H1 (cell line): ENCODE measurements around the gene KCNJ10. TPM values are rescaled to one million over a fixed set of nuclear protein-coding genes. Genes with fewer than 3 reads are reported as not detected.

Experiments
- CTCF ChIA-PET: fragments of 300-600 bp; sonication (Branson Sonifier 250); formaldehyde crosslinking; loops from one replicate; lab custom pipeline; 2021; ENCODE audit not compliant: partially characterized antibody; lab: Charles Lee
- POLR2A ChIA-PET: fragments of 300-600 bp; sonication (Branson Sonifier 250); formaldehyde crosslinking; loops from one replicate; lab custom pipeline; 2021; ENCODE audit warnings: inconsistent platforms; ENCODE audit not compliant: partially characterized antibody; lab: Charles Lee
- DNase-seq, 2 experiments: peaks; one replicate each; pipeline versions ENCODE4 v3.0.0 to v3.0.0-alpha.2; 2010 to 2022; ENCODE audit warnings: low spot score in 2 of 2, low read depth in 1 of 2, mixed read lengths in 1 of 2
- FAIRE-seq: peaks from 2 replicates; lab custom pipeline; 2011; peaks lifted over from hg19 to GRCh38; lab: Jason Lieb, UNC
- H2AFZ ChIP-seq: 2 replicates; pipeline ENCODE4 v1.8.1; 2012; ENCODE audit warnings: low read length, inconsistent platforms
- H2AK5ac ChIP-seq: 2 replicates; pipeline ENCODE4 v1.6.1; 2013; ENCODE audit warnings: low read depth, low read length
- H2BK120ac ChIP-seq: replicated peaks from 2 replicates; pipeline ENCODE3; 2013; ENCODE audit warnings: low read depth, low read length, inconsistent platforms
- H2BK12ac ChIP-seq: 2 replicates; pipeline ENCODE4 v1.6.1; 2013; ENCODE audit warnings: low read depth, low read length
- H2BK15ac ChIP-seq: 2 replicates; pipeline ENCODE4 v1.6.1; 2013; ENCODE audit warnings: low read length
- H2BK20ac ChIP-seq: 2 replicates; pipeline ENCODE4 v1.6.1; 2013; ENCODE audit warnings: low read length
- H2BK5ac ChIP-seq: 2 replicates; pipeline ENCODE4 v1.6.1; 2013; ENCODE audit warnings: low read depth, low read length
- H3K14ac ChIP-seq: 2 replicates; pipeline ENCODE4 v1.6.1; 2013; ENCODE audit warnings: inconsistent platforms; ENCODE audit not compliant: insufficient read length
- H3K18ac ChIP-seq: 2 replicates; pipeline ENCODE4 v1.6.1; 2013; ENCODE audit warnings: low read length; ENCODE audit errors: extremely low read depth
- H3K23ac ChIP-seq: 2 replicates; pipeline ENCODE4 v1.6.1; 2013; ENCODE audit warnings: inconsistent platforms; ENCODE audit not compliant: insufficient read length
- H3K23me2 ChIP-seq: 2 replicates; pipeline ENCODE4 v1.6.1; 2013; ENCODE audit warnings: low read depth, low read length
- H3K27ac ChIP-seq: 2 replicates; pipeline ENCODE4 v1.6.1; 2011; ENCODE audit warnings: low read depth, low read length, inconsistent platforms
- H3K27me3 ChIP-seq, 4 experiments: replicated peaks in 1 of 4; 1 replicate in 1 of 4; 2 replicates in 3 of 4; pipeline versions ENCODE4 v1.6.1 to v1.8.1; 2011 to 2013; ENCODE audit warnings: low read length in 3 of 4, mild to moderate bottlenecking in 3 of 4, inconsistent platforms in 2 of 4, mixed read lengths in 2 of 4, moderate library complexity in 1 of 4; ENCODE audit not compliant: control insufficient read depth in 3 of 4, insufficient read depth in 3 of 4; ENCODE audit errors: extremely low read depth in 1 of 4
- H3K36me3 ChIP-seq, 4 experiments: 2 replicates each; pipeline versions ENCODE4 v1.6.1 to v1.8.1; 2011 to 2013; ENCODE audit warnings: mild to moderate bottlenecking in 4 of 4, low read length in 3 of 4, moderate library complexity in 2 of 4, control low read depth in 1 of 4, inconsistent platforms in 1 of 4; ENCODE audit not compliant: insufficient read depth in 4 of 4, control insufficient read depth in 2 of 4
- H3K4ac ChIP-seq: replicated peaks from 2 replicates; pipeline ENCODE3; 2013; ENCODE audit warnings: low read length, low read depth, mixed read lengths, inconsistent platforms; ENCODE audit not compliant: insufficient read length
- H3K4me1 ChIP-seq, 4 experiments: replicated peaks in 1 of 4; 1 replicate in 1 of 4; 2 replicates in 3 of 4; pipeline versions ENCODE4 v1.6.1 to v1.8.1; 2011 to 2013; ENCODE audit warnings: low read length in 3 of 4, inconsistent platforms in 2 of 4, mixed read lengths in 1 of 4; ENCODE audit not compliant: insufficient read depth in 4 of 4, control insufficient read depth in 3 of 4
- H3K4me2 ChIP-seq, 2 experiments: 2 replicates each; pipeline versions ENCODE4 v1.6.1 to v1.8.1; 2011 to 2013; ENCODE audit warnings: low read depth in 2 of 2, low read length in 2 of 2, control low read depth in 1 of 2, inconsistent platforms in 1 of 2, mild to moderate bottlenecking in 1 of 2; ENCODE audit not compliant: insufficient read depth in 1 of 2
- H3K4me3 ChIP-seq, 4 experiments: fragments of 200-600, 300-600 bp in 1 of 4; sonication (generic), shearing (Covaris generic), sonication (Bioruptor Twin) in 1 of 4; 2 replicates each; pipeline versions ENCODE4 v1.5.1 to v1.8.1; 2011 to 2016; ENCODE audit warnings: low read length in 4 of 4, low read depth in 3 of 4, control low read depth in 2 of 4, inconsistent platforms in 2 of 4, mild to moderate bottlenecking in 2 of 4, mixed read lengths in 1 of 4, moderate library complexity in 1 of 4; ENCODE audit not compliant: insufficient read depth in 2 of 4; ENCODE audit errors: extremely low read depth in 1 of 4
- H3K56ac ChIP-seq: replicated peaks from 2 replicates; pipeline ENCODE3; 2013; ENCODE audit warnings: low read depth, mild to moderate bottlenecking, mixed read lengths, low read length, inconsistent platforms; ENCODE audit not compliant: insufficient read length
- H3K79me1 ChIP-seq: 2 replicates; pipeline ENCODE4 v1.6.1; 2013; ENCODE audit warnings: low read depth, low read length, control low read depth
- H3K79me2 ChIP-seq, 2 experiments: 2 replicates each; pipeline versions ENCODE4 v1.6.1 to v1.8.1; 2012 to 2013; ENCODE audit warnings: low read length in 2 of 2, mild to moderate bottlenecking in 2 of 2, inconsistent platforms in 1 of 2; ENCODE audit not compliant: insufficient read depth in 2 of 2, control insufficient read depth in 1 of 2
- H3K9ac ChIP-seq, 4 experiments: replicated peaks in 1 of 4; 1 replicate in 1 of 4; 2 replicates in 3 of 4; pipeline versions ENCODE4 v1.6.1 to v1.8.1; 2011 to 2013; ENCODE audit warnings: low read depth in 3 of 4, low read length in 3 of 4, control low read depth in 2 of 4, mild to moderate bottlenecking in 2 of 4, moderate library complexity in 2 of 4, inconsistent platforms in 1 of 4; ENCODE audit errors: extremely low read depth in 1 of 4
- H3K9me3 ChIP-seq, 2 experiments: 2 replicates each; pipeline versions ENCODE4 v1.6.1 to v1.8.1; 2012 to 2013; ENCODE audit warnings: mild to moderate bottlenecking in 2 of 2, moderate library complexity in 2 of 2, control low read depth in 1 of 2, inconsistent platforms in 1 of 2, low read depth in 1 of 2, low read length in 1 of 2, mixed read lengths in 1 of 2; ENCODE audit not compliant: insufficient read depth in 2 of 2
- H4K20me1 ChIP-seq, 2 experiments: replicated peaks in 1 of 2; 2 replicates each; pipeline versions ENCODE3 to v1.8.1; 2011 to 2013; ENCODE audit warnings: inconsistent platforms in 2 of 2, low read length in 2 of 2, mild to moderate bottlenecking in 1 of 2; ENCODE audit not compliant: insufficient read depth in 2 of 2, control insufficient read depth in 1 of 2
- H4K5ac ChIP-seq: 2 replicates; pipeline ENCODE4 v1.6.1; 2013; ENCODE audit warnings: low read length, low read depth, mixed read lengths, inconsistent platforms; ENCODE audit not compliant: insufficient read length
- H4K8ac ChIP-seq: 2 replicates; pipeline ENCODE4 v1.8.0; 2013; ENCODE audit warnings: mild to moderate bottlenecking, moderate library complexity, low read length, inconsistent platforms; ENCODE audit not compliant: insufficient read depth; ENCODE audit errors: extremely low read depth
- H4K91ac ChIP-seq: replicated peaks from 2 replicates; pipeline ENCODE3; 2013; ENCODE audit warnings: low read length, mixed read lengths, inconsistent platforms; ENCODE audit not compliant: insufficient read length
- ATF2 ChIP-seq: IDR thresholded peaks from 2 replicates; pipeline ENCODE4 v1.6.1; 2012; ENCODE audit warnings: low read length, inconsistent platforms
- E2F6 ChIP-seq: IDR thresholded peaks from 2 replicates; pipeline ENCODE4 v1.6.1; 2012; ENCODE audit warnings: inconsistent platforms
- FOSL1 ChIP-seq: IDR thresholded peaks from 2 replicates; pipeline ENCODE4 v1.6.1; 2011; ENCODE audit warnings: mild to moderate bottlenecking, low read depth, low read length, moderate library complexity; ENCODE audit not compliant: insufficient read depth
- HDAC2 ChIP-seq, 2 experiments: fragments of 300-600 bp in 1 of 2; sonication (generic) in 1 of 2; IDR thresholded peaks; 2 replicates each; pipeline ENCODE4 v1.6.1; 2011 to 2012; ENCODE audit warnings: low read depth in 2 of 2, low read length in 2 of 2, mild to moderate bottlenecking in 2 of 2, moderate library complexity in 2 of 2, borderline replicate concordance in 1 of 2, inconsistent platforms in 1 of 2
- KDM1A ChIP-seq: fragments of 200-600, 300-600 bp; sonication (generic); IDR thresholded peaks from 2 replicates; pipeline ENCODE4 v1.7.1; 2016; ENCODE audit warnings: mild to moderate bottlenecking, low read length, borderline replicate concordance
- SRF ChIP-seq: IDR thresholded peaks from 2 replicates; pipeline ENCODE4 v1.6.1; 2011; ENCODE audit warnings: mild to moderate bottlenecking, low read depth, low read length, moderate library complexity
- WGBS, 2 experiments: shearing (Covaris generic) in 1 of 2; methylation state at CpG; one replicate each; pipeline versions ENCODE4 v1.1.6 to v1.1.7; 2013 to 2015; ENCODE audit warnings: low lambda C conversion rate in 2 of 2, mixed read lengths in 2 of 2, inconsistent platforms in 1 of 2, low coverage in 1 of 2, missing lambda C conversion rate in 1 of 2; ENCODE audit not compliant: insufficient replicate concordance in 2 of 2, insufficient coverage in 1 of 2, insufficient read length in 1 of 2; ENCODE audit errors: extremely low coverage in 1 of 2, missing lambda C conversion rate in 1 of 2; 5-methylcytosine and 5-hydroxymethylcytosine counted together
- polyA plus RNA-seq, 7 experiments: library from polyadenylated mRNA; depleted of rRNA in 3 of 7; stranded (reverse) in 5 of 7; unstranded in 2 of 7; fragments of >200 nt in 5 of 7; fragments of 200-250 nt in 2 of 7; gene quantifications; 1 replicate in 5 of 7; 2 replicates in 1 of 7; 4 replicates in 1 of 7; pipeline versions ENCODE4 v1.2.1 to v1.2.3, GENCODE V29; 2011 to 2013; ENCODE audit warnings: missing spikeins in 2 of 7, mixed read lengths in 2 of 7
- total RNA-seq: library from RNA; stranded (reverse); fragmentation: NEBNext Ultra II Directional; extraction: Animal tissue kit (Norgen Biotek cat#: 25700); gene quantifications from 2 replicates; pipeline ENCODE4 v1.2.1, GENCODE V29; 2021

The KCNJ10 gene
- total and polyA plus RNA-seq, 2 of the 8 experiments (the other 6 are each of a cell fraction or from before 2014, with no cell fraction given): 1.7 to 2.4 TPM

- POLR2A ChIA-PET: interaction anchor here (1.1 to 1.7 kb wide), 3 partner anchors 10 to 15 kb away, joined by 3 to 6 read pairs (median 4); no protein-coding TSS in a partner anchor
Observed at GRCh38 chr1:159955456-159955855, 114.5 kb downstream of the KCNJ10 start.

More at GRCh38 chr1:159955456-159955855, 114.5 kb downstream of the KCNJ10 start:
- no peaks in the 10 kb centered on the region for H3K79me1 ChIP-seq
- H3K9me3 ChIP-seq: no peaks in the 10 kb centered on the region
- H2BK12ac ChIP-seq: no peak overlapping the region
- H3K4me3 ChIP-seq: no peak overlapping the region
- no peaks in the 10 kb centered on the region for H3K4me1 ChIP-seq
- H3K36me3 ChIP-seq: no peaks in the 10 kb centered on the region
- no peak overlapping the region for H2AFZ ChIP-seq
- H2BK120ac ChIP-seq: no peak overlapping the region
- TF ChIP-seq E2F6: no peak
- TF ChIP-seq SRF: no peak
- TF ChIP-seq FOSL1: no peak
- TF ChIP-seq HDAC2 (IDR thresholded peaks at IDR 0.05; ENCODE audit: borderline replicate concordance in 1 of 2, low read depth in 2 of 2, low read length in 2 of 2): no peak
- TF ChIP-seq ATF2: no peak
- no peak for TF ChIP-seq KDM1A
- TF ChIP-seq, all 59 proteins: peak for 0
- Histone ChIP-seq H2AK5ac (no peak overlapping the region), H3K14ac (no peak overlapping the region), H3K27me3 (no peaks in the 10 kb centered on the region; a peak in 1 of 7 replicates), H4K20me1 (no peaks in the 10 kb centered on the region), H2BK20ac (no peak overlapping the region), H3K18ac (no peak overlapping the region), H3K79me2 (no peaks in the 10 kb centered on the region), H3K27ac (no peak overlapping the region), H4K8ac (no peak overlapping the region), H3K56ac (no peak overlapping the region), H3K23ac (no peak overlapping the region), H3K23me2 (no peaks in the 10 kb centered on the region), H3K9ac (no peak overlapping the region), H4K5ac (no peak overlapping the region), H3K4me2 (no peak overlapping the region), H2BK5ac (no peak overlapping the region), H2BK15ac (no peak overlapping the region), H4K91ac (no peak overlapping the region), H3K4ac (no peak overlapping the region)
- CTCF ChIA-PET: interaction anchor here (0.6 to 35.5 kb wide), 7 partner anchors 9 to 156 kb away, joined by 3 to 696 read pairs (median 6); no protein-coding TSS in a partner anchor
- WGBS, 2 experiments: 84% methylated on average over 3 of the region's 3 CpGs; no CpG with 5 or more reads in 1 of the 2 experiments
- FAIRE-seq (no peak), DNase-seq (no peak)
